ENCODE measurements around the gene CCDC86. TPM values are rescaled to one million over a fixed set of nuclear protein-coding genes. Genes with fewer than 3 reads are reported as not detected.

The CCDC86 gene
- total RNA-seq, 1 donor, result 12.0 TPM

GRCh38 chr11:60858236-60858635 is 16.3 kb downstream of the CCDC86 start:
- H3K4me3 ChIP-seq (ENCODE audit: low read depth, low read length), result no peak overlapping the region
- TF ChIP-seq CTCF (IDR thresholded peaks at IDR 0.05; ENCODE audit: insufficient read depth, low read length), result no peak
- no peak for DNase-seq (ENCODE audit: low read depth)

GRCh38 chr11:60858731-60859464 is 17.0 kb downstream of the CCDC86 start:
- DNase-seq (ENCODE audit: low read depth), result no peak
- H3K4me3 ChIP-seq (ENCODE audit: low read depth, low read length), result no peak overlapping the region
- TF ChIP-seq CTCF (IDR thresholded peaks at IDR 0.05; ENCODE audit: insufficient read depth, low read length), result no peak

- no peak for DNase-seq (ENCODE audit: low read depth)
- H3K4me3 ChIP-seq (ENCODE audit: low read depth, low read length), result no peak overlapping the region
- TF ChIP-seq CTCF (IDR thresholded peaks at IDR 0.05; ENCODE audit: insufficient read depth, low read length), result no peak
Measured at GRCh38 chr11:60859616-60860250, 17.8 kb downstream of the CCDC86 start.

GRCh38 chr11:60860943-60861342 is 19.0 kb downstream of the CCDC86 start:
- TF ChIP-seq CTCF (IDR thresholded peaks at IDR 0.05; ENCODE audit: insufficient read depth, low read length), result no peak
- no peak overlapping the region for H3K4me3 ChIP-seq (ENCODE audit: low read depth, low read length)
- DNase-seq (ENCODE audit: low read depth), result no peak

GRCh38 chr11:60862171-60862570 is 20.3 kb downstream of the CCDC86 start:
- no peak for DNase-seq (ENCODE audit: low read depth)
- no peak overlapping the region for H3K4me3 ChIP-seq (ENCODE audit: low read depth, low read length)
- no peak for TF ChIP-seq CTCF (IDR thresholded peaks at IDR 0.05; ENCODE audit: insufficient read depth, low read length)

GRCh38 chr11:60863550-60864521 is 21.9 kb downstream of the CCDC86 start:
- no peak for TF ChIP-seq CTCF (IDR thresholded peaks at IDR 0.05; ENCODE audit: insufficient read depth, low read length)
- no peak for DNase-seq (ENCODE audit: low read depth)
- H3K4me3 ChIP-seq (ENCODE audit: low read depth, low read length), result no peak overlapping the region

Measured in fibroblast of the aortic adventitia (primary cell).